ENCODE measurements around the gene GET3.

GET3 gene

DNA sequence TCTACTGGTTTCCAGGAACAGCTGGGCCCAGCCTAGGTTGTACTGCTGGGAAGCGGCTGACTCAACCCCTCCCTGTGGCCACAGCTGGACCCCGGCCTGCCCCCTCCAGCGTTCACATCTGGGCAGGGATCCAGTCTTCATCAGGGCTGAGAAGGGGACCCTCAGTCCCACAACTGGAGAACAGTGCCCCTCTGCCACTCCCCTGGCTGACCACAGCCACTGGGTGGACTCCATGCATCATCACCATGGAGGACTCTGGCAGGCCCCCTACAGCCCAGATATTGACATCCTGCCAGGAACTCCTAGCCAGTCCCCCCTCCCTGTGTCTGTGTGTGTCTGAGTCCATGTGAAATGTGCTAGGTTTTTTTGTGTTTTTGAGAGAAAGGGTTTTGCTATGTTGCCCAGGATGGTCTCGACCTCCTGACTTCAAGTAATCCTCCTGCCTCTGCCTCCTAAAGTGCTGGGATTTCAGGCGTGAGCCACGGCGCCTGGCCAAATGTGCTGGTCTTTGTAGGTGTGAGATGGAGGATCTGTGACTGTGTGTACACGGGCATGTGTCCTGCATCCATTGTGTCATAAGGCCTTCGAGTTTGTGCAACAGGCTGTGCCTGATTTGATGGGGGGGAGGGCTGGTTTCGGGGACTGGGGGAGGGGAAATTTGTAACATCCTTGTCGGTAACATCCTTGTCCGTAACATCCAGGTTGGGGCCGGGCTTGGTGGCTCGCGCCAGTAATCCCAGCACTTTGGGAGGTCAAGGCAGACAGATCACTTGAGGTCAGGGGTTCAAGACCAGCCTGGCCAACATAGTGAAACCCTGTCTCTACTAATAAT is 42.1 kb downstream of the GET3 start:
- peak; percentile 61 for DNase-seq (ENCODE audit: low spot score)

- DNase-seq (ENCODE audit: low spot score): no peak
Measured at GRCh38 chr19:12782174-12782423, 44.8 kb downstream of the GET3 start.

DNA sequence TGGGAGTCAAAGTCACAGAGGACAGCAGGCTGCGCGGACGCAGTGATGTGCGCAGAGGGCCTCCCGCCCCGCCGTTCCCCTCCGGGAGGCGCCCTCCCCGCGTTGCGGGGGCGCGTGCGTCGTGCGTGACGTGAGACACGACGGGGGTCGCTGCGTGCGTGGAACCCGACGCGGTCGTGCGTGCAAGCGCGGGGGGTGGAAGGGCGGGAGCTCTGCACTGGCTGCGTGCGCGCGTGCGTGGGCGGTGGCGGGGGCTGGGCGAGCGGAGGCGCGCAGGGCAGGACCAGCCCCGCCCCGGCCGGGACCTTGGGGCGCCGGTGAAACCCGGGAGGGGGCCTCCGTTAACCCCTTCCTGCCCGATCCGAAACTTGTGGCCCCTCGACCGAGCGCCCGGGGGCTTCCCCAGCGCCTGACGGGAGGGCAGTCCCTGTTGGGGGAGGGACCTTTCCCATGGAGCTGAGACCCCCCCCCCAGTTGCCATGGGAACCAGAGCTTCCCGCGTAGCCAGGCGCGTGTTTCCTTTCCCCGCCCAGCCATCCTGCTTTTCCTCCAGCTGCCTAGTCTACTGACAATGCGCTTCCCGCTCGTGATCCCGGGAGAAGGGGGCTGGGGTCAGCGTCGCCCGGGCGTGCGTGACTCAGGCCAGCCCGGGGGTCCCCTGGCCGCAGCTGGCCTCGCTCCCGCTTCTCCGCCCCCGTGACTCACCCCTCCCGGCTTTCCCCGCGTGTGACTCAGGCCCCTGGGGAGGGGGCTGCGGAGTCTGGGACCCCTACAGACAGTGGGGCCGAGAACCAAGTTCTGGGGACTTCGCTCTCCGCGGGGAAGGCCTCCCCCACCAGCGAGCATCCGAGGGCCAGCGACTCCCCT is 45.4 kb downstream of the GET3 start:
- DNase-seq (ENCODE audit: low spot score): peak; percentile 85

DNA sequence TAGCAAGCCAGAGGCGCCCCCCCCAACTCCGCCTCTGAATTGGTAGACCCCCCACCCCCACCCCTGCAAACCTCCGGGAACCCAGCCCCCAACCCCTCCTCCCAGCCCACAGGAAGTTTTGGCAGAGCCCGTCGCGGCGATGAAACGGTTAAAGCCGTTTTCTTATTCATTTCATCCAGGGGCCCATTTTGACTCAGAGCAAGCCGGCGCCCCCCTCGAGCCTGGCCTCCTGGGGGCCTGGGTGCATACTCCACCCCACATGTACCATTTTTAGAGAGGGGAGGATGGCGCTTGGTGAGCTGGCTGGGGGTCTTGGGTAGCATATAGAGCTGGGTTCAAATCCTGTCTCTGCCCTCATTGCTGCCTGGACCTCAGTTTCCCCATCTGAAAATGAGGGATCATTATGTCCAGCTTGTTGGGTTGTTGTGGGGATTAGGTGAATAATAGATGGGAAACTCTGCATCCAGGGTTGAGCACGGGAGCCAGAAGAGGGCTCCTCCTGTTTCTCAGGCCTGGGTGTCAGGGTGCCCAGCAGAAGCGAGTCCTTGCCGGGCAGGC is 46.1 kb downstream of the GET3 start:
- no peak for DNase-seq (ENCODE audit: low spot score)

GRCh38 chr19:12783849-12784393 is 46.6 kb downstream of the GET3 start:
- DNase-seq (ENCODE audit: low spot score): peak; percentile 67

GRCh38 chr19:12784394-12784870 is 47.1 kb downstream of the GET3 start:
- DNase-seq (ENCODE audit: low spot score): no peak

- no peak for DNase-seq (ENCODE audit: low spot score)
Measured at GRCh38 chr19:12784871-12785430, 47.7 kb downstream of the GET3 start.

- no peak for DNase-seq (ENCODE audit: low spot score)
Measured at GRCh38 chr19:12785431-12786031, 48.2 kb downstream of the GET3 start.

GRCh38 chr19:12786141-12786870 is 49.0 kb downstream of the GET3 start:
- no peak for DNase-seq (ENCODE audit: low spot score)

DNA sequence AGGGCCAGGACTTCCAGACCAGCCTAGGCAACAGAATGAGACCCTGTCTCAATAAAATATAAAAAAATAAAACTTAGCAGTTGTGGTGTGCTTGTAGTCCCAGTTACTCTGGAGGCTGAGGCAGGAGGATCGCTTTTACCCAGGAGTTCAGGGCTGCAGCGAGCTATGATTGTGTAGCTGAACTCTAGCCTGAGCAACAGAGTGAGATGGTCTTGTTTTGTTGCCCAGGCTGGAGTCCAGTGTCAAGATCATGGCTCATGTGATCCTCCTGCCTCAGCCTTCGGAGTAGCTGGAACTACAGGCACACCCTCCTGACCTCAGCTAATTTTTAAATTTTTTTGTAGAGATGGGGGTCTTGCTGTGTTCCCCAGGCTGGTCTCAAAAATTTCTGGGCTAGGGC is 49.7 kb downstream of the GET3 start:
- DNase-seq (ENCODE audit: low spot score): no peak

- no peak for DNase-seq (ENCODE audit: low spot score)
Measured at GRCh38 chr19:12787458-12787857, 50.2 kb downstream of the GET3 start.

DNA sequence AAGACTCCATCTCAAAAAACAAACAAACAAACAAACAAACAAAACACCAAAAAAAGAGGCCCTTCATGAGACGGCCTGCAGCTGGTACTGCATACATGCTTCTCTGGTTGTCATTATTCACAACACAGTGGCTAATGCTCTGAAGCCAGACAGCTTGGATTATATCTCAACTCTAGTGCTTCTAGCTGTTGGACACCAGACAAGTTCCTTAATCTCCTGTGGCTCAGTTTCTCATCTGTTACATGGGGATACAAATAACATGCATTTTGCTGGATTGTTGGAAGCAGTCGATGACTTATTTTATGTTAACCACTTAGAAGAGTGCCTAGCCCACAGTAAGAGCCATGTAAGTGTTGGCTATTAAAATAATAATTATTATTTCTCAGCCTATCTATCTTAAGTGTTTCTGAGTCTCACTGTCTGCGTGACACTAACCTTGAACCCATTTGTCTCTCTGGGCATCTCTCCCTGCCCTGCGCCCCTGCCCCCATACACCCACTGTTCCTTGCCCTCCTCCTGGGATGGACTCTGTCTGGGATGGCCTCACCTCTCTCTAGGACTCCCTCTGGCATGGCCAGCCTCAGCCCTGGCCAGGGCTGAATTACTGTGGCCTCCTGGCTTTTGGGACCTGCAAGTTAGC is 50.9 kb downstream of the GET3 start:
- no peak for DNase-seq (ENCODE audit: low spot score)

- DNase-seq (ENCODE audit: low spot score): peak; percentile 56
Measured at GRCh38 chr19:12788682-12789097, 51.4 kb downstream of the GET3 start.

- DNase-seq (ENCODE audit: low spot score): no peak
Measured at GRCh38 chr19:12789098-12789903, 52.0 kb downstream of the GET3 start.

GRCh38 chr19:12789904-12790619 is 52.8 kb downstream of the GET3 start:
- peak; percentile 83 for DNase-seq (ENCODE audit: low spot score)

DNA sequence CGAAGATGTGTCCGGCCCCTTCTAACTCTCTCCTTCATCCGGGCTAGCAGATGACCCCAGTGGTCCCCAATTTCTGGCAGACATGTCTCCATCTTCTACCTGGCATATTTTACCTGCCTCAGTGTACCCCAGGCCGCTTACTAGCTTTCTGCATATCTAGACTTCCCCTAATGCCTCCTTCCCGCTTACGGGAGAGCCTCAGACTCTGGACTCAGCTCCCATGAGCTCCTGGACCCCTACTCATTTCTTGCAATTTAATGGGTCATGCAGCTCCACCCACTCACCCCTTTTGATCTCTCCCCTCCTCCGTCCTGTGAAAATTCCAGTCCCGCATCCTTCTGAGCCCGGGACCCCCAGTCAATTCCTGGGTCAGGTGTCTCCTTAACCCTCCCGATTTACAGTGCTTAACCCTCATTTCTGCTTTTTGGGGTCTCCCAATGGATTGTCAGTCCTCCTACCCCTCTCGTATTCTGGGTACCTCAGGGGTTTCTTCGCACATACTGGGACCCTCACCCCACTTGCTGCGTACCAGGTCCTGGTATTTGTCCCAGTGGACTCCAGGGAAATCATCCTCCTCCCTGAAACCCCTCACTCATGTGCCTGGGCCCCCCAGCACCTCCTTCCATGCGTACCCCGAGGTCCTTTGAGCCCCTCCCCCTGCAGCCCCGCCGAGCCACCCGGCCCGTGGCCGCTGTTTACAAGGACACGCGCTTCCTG is 53.5 kb downstream of the GET3 start:
- DNase-seq (ENCODE audit: low spot score): no peak

- peak; percentile 91 for DNase-seq (ENCODE audit: low spot score)
Measured at GRCh38 chr19:12791345-12792050, 54.2 kb downstream of the GET3 start, which contains the start of gene JUNB. Gene JUNB, plus strand, starts transcription at chr19:12791486. Its CDS starts 286 bp downstream, at chr19:12791772.
